HG03103 (cell line): Measurements from ENCODE around the gene PPFIA1.

Source experiments
- ATAC-seq: cut with Tn5 transposase; IDR thresholded peaks from one replicate; pipeline ENCODE4 v1.9.1; 2021; ENCODE audit warnings: low read depth; ENCODE audit not compliant: unreplicated experiment

PPFIA1 gene

GRCh38 chr11:70423523-70424505 lies 153.3 kb downstream of the PPFIA1 start:
- ATAC-seq = no peak

- ATAC-seq = no peak
Measured at GRCh38 chr11:70424765-70425344, 154.4 kb downstream of the PPFIA1 start.

DNA sequence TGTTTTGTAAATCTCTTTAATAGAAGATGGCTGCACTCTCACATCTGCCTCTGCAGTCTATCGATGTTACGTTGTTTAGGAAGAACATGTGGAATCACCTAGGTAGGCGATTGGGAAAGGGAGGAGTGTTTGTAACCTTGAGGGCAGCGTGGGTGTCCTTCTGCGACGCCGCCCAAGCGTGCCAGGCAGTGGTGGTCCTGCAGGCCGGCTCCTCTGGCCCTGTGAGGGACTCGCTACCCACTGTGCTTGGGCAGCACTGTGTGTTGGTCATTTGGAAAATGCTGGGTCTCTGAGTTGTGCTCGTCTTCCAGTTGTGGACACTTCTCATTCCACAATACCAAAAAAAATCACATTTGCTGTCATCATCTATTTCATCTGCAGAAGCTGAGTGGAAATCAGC lies 156.9 kb downstream of the PPFIA1 start:
- no peak for ATAC-seq

GRCh38 chr11:70428701-70429427 lies 158.4 kb downstream of the PPFIA1 start:
- no peak for ATAC-seq

DNA sequence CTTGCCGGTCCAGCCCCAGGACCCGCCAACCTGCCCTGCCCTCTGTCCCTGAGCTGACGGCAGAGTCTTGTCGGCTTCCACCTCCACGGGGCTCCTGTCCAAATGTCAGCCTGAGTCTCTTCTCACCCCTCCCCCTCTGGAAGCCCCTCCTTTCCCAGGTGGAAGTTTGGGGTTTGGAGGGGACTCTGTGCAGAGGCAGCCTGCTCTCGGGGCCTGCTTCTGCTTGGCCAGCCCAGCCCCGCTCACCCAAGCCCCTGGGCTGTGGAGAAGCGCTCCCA lies 158.9 kb downstream of the PPFIA1 start:
- ATAC-seq = no peak

DNA sequence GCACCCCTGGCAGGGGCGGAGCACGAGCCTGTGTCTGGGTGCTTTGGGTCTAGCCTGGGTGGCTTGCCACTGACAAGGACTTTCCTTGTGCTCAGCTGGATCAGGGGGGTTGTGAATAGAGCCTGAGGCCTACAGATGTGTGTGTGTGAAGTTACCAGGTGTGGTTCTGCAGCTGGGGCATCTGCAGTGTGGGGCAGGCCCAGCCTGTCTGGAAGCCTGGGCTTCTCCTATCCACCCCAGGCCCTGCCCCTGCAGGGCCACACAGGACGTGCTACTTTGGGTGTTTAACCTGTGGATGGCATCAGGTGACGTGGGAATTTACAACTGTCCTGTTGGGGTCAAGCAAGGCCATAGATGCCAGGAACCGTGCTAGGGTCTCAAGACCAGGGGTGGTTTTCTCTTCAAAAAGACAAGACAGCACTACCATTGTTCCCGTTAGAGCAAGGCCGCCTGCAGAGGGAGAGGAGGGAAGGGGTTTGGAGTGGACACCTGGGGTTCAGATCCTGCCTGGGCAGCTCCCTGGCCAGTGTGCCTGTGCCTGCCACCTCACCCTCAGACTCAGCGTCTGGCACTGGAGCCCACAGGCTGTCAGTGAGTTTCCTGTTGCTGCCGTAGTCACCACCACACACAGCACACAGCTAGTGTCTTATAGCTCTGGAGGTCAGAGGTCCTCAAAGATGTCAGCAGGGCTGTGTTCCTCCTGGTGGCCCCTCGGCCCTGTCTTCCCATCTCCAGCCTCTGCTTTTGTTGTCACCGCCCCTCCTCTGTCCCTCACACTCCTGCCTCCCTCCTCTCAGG lies 159.4 kb downstream of the PPFIA1 start:
- ATAC-seq = no peak

- no peak for ATAC-seq
Measured at GRCh38 chr11:70430671-70431574, 160.4 kb downstream of the PPFIA1 start.

DNA sequence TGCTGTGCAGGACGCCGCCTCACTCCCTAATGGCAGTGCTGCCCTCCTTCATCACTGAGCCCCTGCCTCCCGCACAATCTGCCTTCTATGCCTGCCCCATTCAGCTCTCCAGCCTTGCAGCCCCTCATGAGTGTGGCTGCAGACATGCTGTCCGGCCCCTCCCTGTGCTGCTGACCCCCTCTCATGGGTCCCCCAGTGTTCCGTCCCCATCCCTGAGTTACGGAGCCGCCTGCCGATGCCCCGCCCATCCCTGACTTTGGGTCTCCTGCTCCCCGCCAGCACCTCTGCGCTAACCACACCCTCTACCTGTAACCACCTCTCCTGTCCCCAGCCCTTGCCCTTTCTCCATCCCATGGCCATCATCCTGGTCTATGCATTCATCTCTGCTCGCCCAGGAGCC lies 161.1 kb downstream of the PPFIA1 start:
- no peak for ATAC-seq

DNA sequence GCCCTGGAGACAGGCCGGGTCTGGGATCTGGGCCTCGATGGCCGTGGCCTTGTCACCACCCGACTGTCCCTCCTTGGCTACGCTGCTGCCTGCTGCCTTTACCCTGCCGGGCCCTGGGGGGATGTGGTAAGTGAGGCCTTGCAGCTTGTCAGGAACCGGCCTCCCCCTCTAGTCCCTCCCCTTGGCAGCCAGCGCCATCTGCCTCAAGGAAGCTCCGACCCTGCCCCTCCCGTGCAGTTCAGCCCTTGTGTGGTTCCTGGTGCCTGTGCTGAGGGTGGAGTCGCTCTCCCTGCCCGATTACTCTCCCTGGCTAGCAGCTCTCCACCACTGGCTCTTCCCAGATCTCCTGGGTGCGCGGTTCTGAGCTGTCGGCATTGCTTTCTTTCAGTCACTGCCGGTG lies 161.6 kb downstream of the PPFIA1 start:
- ATAC-seq = no peak

- no peak for ATAC-seq
Measured at GRCh38 chr11:70432580-70432979, 162.1 kb downstream of the PPFIA1 start.

DNA sequence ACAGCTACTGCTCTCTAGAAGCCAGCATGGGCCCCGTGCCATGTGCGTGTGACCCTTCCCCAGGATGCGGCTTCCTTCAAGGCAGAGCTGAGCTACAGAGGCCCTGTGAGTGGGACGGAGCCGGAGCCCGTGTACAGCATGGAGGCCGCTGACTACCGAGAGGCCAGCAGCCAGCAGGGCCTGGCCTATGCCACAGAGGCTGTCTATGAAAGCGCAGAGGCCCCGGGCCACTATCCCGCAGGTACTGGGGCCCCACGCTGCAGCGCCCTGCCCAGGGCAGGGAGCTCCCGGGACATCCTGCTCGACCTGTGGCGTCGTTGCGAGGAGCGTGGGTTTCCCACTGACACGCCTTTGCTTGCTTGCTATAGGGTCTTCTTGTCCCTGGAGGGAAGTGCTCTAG lies 162.5 kb downstream of the PPFIA1 start:
- ATAC-seq = no peak

DNA sequence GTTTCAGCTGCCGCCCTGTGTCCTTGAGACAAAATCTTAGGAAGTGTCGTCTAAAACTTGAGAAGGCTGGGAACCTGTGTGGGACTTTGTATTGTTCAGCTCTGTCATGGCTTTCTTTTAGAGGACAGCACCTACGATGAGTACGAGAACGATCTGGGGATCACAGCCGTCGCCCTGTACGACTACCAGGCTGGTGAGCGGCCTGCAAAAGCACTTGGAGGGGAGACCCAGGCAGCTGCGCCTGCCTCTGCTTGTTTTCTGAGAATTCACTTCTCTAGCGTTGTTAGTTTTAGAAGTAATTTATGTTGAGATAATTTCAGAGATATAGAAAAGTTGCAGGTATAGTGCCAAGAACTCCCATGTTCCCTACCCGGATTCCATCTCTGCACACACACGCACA lies 163.0 kb downstream of the PPFIA1 start:
- ATAC-seq = no peak
